Activated CD4-positive, alpha-beta T cell treated with anti-CD3 and anti-CD28 coated beads for 48 hours (primary cell): ENCODE results near the gene HOXB7.

Source experiments
- DNase-seq: peaks from one replicate; pipeline ENCODE4 v3.0.0-alpha.2; 2020

HOXB7 gene

DNA sequence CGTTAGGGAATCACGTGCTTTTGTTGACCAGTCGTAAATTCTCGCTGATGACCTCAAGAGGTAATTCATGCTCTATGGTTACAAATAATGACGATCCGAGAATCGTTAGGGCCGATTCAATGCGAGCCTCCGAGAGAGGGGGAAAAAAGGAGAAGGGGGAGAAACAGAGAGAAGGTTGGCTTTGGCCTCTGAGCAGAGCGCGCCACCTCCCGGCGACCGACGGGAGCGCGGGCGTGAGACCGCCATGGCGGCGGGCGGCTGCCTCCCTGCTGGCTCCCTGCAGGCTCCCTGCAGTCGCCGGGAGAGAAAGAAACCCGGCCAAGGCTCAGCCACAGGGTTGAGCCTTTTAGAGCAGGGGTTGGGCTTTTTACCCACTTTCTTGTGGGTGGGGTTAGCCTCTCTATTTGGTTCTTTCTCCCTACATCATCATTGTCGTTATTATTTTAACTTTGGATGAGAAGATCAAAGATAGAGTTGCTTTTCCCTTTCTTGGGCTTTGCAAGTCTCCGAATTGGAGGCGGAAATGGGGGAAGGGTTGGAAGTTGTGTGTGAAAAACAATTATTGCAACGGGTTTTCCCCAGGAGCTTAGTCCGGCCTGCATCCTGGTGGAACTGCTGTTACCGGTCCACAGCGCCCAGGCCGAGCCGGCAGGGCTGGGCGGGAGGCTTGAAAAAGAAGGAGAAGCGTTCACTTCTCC is 16.8 kb downstream of the HOXB7 start:
- peak; percentile 88 for DNase-seq

DNA sequence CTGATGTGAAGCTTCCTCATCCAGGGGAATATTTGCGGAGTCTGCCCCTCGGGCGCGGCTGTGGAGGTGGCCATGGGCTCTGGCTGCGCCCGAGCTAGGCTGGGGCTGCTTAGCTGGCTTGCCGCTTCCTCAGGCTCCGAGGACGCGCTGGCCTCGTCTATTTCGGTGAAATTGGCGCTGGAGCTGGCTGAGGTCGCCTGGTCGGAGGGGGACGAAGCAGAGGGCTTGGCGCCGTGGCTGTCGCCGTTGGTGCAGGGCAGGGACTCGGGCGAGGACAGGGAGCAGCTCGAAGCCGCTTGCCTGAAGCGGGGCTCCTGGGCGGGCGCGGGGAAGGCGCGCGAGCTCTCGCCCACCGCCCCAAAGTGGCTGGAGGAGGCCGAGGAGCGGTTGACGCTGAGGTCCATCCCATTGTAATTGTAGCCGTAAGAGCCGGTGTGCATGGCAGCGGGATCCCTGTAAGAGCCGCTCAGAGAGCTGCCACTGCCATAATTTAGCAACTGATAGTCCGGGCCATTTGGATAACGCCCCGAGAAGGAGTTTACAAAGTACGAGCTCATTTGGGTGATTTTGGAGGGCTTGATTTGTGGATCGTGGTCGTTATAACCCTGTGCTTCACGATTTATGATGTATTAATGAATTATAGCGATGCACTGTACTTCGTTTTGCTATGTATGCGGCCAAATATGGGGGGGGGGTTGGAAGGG is 17.5 kb downstream of the HOXB7 start, which contains the start of gene HOXB5:
Gene HOXB5, minus strand, starts transcription at position 654 of the 704 bp plus-strand sequence. Its CDS starts 97 bp downstream, at position 557.
- DNase-seq: peak; percentile 42

DNA sequence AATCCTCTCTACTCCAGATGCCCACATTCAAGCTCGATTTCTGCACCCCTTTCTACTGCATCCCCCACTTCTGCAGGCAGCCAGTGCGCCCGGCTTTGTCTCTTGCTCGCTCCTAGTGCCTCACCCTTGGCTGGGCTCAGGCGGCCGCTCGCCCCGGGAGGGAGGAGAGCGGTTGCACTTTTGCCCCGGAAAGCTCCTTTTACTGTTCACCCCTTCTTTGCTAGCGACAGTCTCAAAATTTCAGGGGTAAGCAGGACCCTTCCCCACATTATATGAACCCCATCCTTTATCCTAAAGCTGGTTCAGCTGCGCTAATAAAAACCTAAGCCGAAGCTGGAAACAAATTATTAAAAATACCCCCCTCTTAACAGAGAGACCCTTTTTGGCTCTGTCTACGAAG is 18.2 kb downstream of the HOXB7 start:
- peak; percentile 46 for DNase-seq

DNA sequence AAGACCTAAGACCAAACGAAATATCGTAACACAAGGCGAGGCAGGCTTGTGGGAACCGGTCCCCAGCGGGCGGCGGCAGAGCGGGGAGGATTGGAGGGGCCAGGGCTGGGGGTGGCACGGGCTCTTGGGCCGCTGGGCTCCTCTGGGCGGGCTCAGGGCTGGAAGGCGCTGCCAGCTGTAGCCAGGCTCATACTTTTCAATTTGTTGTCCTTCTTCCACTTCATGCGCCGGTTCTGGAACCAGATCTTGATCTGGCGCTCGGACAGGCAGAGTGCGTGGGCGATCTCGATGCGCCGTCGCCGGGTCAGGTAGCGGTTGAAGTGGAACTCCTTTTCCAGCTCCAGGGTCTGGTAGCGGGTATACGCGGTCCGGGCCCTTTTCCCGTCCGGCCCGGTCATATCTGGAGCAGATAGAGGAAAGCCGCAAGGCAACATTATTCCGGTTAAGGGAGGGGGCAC is 18.7 kb downstream of the HOXB7 start:
- DNase-seq: no peak

DNA sequence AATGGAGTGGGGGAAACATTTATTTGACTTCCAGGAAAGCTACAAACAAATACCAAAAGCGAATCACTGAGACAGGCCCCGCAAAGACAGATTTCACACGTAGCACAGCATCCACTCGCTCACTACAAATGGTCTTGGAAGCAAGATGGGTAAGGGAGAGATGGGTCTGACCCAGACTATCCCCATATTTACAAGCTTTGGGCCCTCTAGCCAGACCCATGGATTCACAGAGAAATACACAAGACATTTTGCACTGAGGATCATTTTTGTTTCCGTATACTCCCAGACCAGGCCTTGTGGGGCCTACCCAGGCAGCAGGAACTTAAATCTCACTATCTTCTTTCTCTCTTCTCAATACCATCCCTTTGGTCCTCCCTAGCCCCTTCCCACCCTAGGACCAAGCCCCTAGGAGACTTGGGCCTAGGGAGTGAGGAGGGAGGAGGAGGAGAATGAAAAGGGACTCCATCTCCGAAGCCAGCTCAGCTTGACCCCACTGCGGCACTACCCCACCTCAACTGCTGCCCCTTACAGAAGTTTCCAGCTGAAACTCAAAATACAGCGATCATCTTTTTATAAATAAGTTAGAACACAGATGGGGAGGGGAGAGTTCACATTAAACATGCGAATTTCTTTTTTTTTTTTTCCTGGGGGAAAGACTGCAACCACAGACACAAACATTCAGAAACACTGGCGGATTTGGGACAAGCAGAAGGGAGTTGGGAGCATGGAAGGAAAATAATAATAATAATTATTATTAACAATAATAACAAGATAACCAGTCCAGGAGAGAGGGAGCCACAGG is 19.4 kb downstream of the HOXB7 start:
- no peak for DNase-seq

DNA sequence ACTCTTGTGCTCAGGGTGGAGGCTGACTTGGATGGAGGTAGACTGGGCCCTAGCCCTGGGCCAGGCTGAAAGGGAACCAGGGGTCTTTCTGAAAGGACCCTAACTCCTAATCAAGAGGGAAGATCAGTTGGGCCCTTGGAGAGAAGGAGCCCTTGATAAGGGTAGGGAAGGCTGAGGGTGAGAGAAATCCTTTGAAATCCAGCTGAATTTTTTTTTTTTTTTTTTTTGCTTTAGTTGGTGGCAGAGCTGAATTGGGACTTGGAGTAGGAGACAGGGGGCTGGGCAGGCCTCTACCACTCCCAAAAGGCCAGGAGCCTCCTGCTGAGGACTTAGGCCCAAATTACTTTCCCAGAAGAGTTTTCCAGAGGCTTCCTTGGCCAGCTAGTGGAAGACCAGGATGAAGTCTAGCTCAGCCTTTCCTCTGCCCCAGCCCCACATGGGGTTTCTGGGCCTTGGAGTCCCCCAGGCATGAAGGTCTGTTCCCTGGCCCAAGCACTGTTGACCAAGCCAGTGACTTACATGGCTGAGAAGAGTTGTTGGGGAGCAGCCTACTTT is 20.1 kb downstream of the HOXB7 start:
- no peak for DNase-seq

DNA sequence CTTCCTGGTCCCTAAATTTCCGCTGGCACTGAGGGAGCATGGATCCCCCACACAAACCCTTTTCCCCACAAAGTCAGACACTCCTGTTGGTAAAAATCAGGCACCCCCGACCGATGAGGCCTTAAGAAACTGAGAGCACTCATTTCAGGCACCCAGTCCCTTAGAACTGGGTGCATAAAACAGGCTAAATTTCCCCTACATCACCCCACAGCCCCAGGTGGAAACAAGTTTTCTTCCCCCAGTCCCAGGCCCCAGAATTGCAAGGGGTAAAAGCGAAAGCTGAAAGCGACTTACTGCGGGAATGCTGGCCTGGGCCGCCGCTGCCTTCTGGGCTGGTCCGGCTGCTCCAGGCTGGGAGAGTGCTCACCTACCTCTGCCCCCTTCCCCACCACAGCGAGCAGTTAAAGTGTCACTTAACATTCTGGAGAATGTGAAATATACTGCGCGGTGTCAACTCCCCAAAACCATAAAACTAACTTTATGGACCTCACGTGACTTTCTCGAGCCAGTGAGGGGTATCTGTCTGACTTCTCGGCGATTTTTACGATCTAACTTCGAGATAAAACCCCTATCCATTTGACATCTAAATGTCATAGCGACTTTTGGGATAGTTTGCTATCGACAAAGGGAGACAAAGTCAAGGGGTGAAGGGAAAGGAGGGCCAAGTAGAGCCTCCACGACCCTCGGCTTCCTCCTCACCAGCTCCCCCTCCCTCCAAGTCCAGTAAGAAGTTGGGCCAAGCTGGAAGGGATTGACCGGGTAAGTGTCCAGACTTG is 20.8 kb downstream of the HOXB7 start, which contains the start of gene HOXB3:
Gene HOXB3, minus strand, starts transcription at position 411 of the 776 bp plus-strand sequence. CDS start 37,767 bp downstream, outside the sequence.
- DNase-seq: no peak

DNA sequence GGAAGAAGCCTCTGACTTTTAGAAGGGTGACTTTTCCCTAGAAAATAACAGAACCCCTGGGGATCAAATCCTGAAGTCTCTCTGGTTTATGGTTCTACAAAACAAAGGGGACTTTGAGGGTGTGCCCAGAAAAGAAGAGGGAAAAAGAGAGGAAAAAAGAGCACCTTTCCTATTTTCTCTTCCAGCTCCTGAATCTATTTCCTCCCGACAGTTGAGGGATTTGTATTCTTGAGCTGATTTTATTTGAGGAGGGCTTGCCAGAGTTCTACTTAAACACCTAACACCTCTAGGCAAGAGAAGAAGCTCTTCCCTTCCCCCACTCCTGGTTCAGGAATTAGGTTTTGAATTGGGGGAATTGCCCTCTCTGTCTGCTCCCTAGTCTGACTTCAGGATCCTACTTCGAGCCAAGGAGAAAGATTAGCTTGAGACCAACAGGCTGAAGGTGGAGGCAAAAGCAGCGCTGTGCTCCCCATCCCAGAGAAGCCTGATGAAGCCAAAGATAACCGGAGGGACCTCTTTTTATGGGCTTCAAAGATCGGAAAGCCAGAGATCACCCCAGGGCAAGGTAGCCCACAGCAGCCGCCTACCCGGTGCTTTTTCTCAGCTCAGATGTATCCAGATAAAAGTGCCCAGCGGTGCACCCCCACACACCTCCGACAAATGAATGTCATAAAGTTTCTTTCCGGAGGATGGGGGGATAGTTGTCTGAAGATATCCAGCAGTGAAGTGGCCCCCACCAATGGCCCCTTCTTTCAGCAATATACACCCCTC is 21.6 kb downstream of the HOXB7 start:
- no peak for DNase-seq

DNA sequence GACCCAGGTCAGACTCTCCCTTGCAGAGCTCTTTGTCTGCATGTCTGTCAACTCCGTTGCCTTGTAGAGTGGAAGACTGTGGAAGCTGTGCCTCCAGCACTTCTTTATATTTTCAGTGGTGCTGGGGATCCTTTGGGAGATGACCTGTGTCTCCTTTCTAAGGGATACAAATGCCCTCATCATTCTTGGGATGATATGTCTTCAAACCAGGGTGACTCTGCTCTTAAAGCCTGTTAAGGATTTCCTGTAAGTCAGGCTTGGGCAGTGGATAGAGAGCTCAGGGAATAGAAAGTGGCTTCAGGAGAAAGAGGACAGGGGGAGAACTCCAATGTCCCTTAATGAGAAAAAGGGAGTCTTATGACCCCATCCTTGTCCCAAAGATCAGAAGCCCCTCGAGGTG is 22.3 kb downstream of the HOXB7 start:
- DNase-seq: no peak

DNA sequence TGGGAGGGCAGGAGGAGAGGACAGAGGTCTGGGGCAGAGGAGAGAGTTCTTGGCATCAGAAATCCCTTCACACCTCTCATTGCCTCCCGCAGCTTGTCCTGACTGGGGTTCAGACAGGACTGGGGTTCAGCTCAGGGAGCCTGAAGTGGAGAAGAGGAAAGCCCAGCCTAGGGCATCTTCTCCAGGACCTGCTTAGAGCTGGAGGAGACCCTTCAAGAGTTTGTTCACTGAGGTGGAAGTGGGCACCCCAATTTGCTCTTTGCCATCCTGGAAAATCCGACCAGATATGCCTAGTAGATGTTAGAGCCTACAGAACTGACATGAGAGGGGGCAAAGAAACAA is 22.8 kb downstream of the HOXB7 start:
- no peak for DNase-seq

DNA sequence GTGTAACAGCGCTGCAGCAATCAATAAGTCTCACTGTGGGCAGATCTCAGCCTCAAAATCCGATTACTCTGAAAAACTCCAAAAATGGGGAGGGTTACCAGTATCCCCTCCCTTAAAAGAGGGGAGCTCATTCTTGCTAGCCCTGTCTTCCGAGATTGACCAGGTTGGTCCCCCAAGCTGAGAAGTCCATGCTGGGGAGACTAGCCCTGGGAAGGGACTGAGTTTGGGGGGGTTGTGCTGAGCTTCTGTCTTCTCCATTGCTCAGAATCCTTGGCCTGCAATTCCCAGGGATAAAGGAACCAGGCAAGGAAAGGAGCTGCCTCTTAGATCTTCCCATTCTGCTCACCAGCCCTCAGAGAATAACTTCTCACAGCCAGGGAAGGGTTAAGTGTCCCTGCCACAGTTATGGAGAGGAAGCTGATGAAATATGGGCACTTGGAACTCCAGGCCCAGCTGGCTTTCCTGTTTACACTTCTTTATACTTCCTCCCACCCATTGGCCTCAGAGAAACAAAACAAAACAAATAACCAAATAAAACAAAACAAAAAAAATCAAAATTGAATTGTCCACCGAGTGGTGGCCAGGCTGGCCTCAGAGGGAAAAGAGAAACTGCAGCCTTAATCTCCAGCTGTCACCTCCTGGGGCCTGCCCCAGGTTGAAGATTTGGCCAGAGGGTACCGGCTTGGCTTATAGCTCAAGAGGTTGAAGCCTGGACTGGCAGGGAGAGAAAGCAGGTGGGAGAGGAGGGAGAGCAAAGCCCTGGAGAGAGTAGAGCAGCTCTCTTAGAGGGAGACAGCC is 23.3 kb downstream of the HOXB7 start:
- no peak for DNase-seq

DNA sequence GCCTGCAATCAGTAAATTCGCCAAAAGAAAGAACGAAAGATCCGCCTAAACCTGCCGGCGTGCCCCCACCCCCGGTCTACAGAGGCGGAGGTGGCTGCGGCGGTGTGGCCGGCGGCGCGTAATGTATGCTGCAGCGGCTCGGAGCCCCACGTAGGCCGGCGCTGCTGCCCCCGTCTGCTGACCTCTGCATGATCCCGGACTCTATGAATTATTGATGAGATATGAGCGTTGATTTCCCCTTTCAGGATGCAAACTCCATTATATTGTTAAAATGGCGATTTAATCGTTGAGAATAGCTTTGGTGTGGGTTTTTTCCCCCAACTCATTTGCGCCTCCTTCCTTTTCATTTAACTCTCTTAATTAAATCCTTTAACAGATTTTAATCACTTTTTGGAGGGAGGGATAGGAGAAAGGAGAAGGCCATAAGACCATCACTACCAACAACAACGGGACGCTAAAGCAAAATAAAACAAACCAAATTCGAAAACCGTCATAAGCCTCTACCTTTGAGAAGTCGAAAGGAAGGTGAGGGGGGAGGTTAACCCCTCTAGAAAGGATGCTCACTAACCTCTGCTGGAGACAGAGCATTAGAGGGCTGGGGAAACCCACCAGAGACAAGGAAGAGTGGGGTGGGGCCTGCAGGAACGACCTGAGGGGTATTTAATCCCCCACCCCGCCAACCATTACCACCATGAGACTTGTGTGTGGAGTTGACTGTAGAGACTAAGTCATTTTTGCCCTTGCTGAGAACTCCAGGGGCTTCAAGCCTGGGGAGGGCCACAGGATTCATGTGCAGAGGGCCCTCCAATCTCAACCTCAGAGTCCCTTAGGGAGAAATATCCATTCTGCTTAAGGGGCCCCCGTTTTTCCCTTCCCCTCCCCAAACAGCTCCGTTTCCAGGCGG is 24.2 kb downstream of the HOXB7 start:
- peak; percentile 49 for DNase-seq

DNA sequence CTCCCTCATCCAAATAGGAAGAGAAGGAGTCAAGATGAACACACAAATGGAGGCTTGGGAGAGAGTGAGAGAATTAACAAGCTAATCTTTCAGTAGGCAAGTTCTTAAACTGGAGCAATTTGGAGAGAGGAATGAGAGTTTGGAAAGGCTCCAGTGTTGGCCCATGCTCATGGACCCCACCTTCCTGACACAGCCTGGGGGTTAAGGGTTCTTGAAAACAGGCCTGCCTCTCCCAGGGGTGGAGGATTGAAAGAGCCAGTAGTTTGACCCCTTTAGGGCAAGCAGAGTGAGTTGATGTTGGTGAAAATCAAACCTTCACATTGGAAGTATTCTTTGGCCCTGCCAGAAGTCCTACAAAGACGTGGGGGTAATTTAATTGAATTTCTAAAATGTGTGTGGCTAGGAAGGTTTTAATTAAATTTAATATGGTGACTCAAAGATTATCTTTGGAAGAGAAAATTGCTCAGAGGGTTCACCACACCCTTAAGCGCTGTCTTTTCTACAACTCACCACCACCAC is 26.5 kb downstream of the HOXB7 start:
- no peak for DNase-seq

DNA sequence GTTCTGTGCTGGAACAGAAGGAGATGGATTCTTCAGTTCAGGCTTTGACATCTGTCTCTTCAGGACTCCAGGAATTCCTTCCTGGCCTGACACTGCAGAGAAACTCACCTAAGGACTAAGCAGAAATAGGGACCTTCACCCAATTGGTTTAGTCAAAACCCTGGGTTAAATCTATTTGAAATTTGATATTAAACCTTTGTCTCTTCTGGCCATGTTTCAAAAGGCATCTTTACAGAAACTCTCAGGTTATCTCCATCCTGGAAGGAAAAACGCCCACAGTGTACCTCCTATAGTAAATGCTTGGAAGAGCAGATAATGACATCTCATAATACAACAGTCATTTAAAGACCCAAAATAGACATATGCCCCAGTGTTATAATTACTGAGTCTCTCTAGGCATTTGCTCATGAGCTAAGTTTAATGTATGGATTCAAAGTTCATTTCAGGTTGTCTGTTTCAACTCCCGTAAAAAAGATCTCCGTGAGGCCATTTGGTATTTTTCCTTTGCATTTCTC is 27.1 kb downstream of the HOXB7 start:
- no peak for DNase-seq

DNA sequence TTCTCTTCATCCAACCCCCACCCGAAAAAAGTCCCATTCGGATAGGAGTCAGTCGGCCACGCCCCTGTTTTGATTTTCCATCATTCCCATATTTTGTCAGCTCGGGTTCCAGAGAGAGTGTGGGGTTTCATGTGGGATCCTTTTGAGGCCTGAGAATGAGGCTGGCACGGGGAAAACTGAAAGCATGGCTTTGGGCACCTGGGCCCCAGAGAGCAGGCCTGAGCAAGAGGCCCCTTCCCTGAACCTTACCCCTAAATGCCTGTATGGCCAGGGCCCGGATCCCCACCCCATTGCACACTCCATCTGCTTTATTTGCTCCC is 28.1 kb downstream of the HOXB7 start:
- no peak for DNase-seq

DNA sequence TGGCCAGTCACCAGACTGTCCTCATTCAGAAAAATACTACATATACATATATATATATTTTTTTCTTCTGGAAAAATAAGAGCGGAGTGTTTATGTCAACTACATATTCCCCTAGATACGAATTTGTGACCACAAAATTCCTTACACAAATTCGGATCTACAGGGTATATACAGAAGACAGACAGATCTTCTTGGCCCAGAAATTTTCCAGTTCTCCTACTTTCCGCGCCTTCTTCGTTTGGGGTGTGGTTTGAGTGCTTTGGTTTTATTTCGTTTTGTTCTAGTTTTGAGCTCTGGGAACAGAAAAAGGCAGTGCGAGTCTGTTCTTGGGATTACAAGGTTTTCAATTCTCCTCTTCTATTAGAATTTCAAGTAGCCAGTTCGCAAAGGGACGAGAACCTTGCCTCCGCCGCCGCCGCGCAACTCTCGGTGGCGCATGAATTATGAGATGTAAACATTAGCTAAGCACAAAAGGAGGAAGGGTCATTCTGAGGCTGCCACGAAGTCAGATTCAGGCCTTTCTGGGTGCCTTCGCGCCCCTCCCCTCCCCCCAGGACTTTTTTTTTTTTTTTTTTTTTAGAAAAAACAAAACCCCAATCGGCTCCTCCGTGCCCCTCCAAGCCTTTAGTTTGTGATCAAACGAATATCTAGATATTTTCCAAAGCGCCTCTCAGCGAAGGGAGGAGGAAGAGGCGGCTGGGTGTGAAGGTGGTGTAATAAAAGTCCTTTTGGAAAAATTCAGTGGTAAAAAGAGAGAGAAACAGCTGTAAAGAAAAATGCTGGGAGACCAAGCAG is 30.9 kb downstream of the HOXB7 start:
- DNase-seq: no peak

DNA sequence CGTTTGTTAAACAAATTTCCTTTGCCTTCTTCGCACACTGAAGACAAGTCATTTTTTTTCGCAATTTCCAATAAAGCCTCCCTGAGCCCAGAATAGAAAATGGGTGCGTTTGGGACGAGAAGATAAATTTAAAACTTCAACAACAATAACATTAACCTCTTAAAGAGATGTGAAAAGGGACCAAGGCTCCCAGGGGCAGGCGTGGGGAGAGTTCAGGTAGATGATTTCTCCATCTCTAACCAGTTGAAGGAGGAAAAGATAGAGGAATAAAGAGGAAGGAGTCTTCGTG is 31.4 kb downstream of the HOXB7 start:
- no peak for DNase-seq

DNA sequence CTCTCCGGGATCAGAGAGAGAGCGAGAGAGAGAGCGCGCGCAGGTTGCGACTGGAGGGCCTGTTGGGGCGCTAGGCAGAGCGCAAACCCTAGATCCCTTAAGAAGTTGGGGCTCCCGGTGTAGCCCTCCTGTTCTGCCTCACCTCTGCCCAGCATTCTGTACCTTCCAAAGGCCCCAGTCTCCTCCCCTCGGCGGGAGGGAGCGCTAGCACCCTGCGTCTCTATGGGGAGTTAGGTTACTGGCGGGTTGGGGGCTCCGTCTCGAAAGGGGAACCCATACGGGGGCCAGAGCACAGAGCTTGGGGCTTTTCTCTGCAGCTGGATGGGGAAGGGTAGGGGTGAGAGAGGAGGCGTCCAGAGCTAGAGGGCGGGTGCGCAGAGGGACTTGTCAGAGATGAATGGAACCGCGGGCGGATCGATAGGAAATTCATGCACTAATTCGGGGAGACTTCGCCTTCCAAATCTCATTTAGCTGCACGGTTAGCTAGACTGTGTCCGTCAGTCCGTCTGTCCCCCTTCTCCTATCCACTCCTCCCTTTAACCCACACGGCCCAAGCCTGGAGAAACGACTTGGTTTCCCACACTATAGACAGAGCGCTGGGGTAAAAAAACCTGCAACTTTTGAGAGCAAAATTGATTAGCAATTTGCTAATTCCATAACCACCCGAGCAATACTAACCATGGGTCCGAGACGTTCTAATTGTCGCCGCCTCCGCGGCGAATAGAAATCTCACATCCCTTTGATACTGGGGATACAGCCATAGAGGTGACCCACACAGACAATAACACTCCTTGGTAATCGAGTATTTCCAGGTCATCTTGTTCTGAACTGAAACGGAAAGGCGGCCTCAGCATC is 32.0 kb downstream of the HOXB7 start:
- peak; percentile 33 for DNase-seq
